DMS153 treated with DMSO at 0.1 percent for 48 hours (cell line): ENCODE results near the gene GALK1.
"Not testable (repeated sequence)": the region's sequence is repeated elsewhere in the genome, so short reads cannot be mapped to it uniquely, and the experiment has no call there.

Experiments used
- DNase-seq: peaks from one replicate; lab custom pipeline; 2025; ENCODE audit not compliant: unreplicated experiment; lab: John Stamatoyannopoulos, UW

The GALK1 gene

GRCh38 chr17:75767881-75768280, 2.9 kb upstream of the GALK1 start:
- DNase-seq: no peak

- DNase-seq: no peak
Measured at GRCh38 chr17:75765981-75766380, 989 bp upstream of the GALK1 start.

GRCh38 chr17:75764417-75764710, 628 bp downstream of the GALK1 start:
- DNase-seq: no peak

- DNase-seq: no peak
Measured at GRCh38 chr17:75763613-75764416, 1.2 kb downstream of the GALK1 start.

GRCh38 chr17:75763269-75763607, 1.8 kb downstream of the GALK1 start:
- no peak for DNase-seq

GRCh38 chr17:75762513-75763268, 2.3 kb downstream of the GALK1 start:
- DNase-seq: no peak

- not testable (repeated sequence) for DNase-seq
Measured at GRCh38 chr17:75759978-75760640, 4.9 kb downstream of the GALK1 start.

- DNase-seq: no peak
Measured at GRCh38 chr17:75759457-75759856, 5.5 kb downstream of the GALK1 start.

GRCh38 chr17:75758131-75758905, 6.7 kb downstream of the GALK1 start:
- DNase-seq: no peak

GRCh38 chr17:75757086-75757681, 7.8 kb downstream of the GALK1 start:
- DNase-seq: no peak

- no peak for DNase-seq
Measured at GRCh38 chr17:75756451-75757085, 8.4 kb downstream of the GALK1 start.

- DNase-seq: no peak
Measured at GRCh38 chr17:75755990-75756389, 9.0 kb downstream of the GALK1 start.

- no peak for DNase-seq
Measured at GRCh38 chr17:75755205-75755901, 9.6 kb downstream of the GALK1 start.

GRCh38 chr17:75754378-75755204, 10.4 kb downstream of the GALK1 start:
- DNase-seq: no peak

- no peak for DNase-seq
Measured at GRCh38 chr17:75753514-75754377, 11.2 kb downstream of the GALK1 start.

- DNase-seq: no peak
Measured at GRCh38 chr17:75752802-75753513, 12.0 kb downstream of the GALK1 start.

- no peak for DNase-seq
Measured at GRCh38 chr17:75752405-75752709, 12.6 kb downstream of the GALK1 start.
